Ishikawa (cell line): ENCODE data around the gene SHB.

ENCODE experiments used
- CEBPB ChIP-seq: IDR thresholded peaks from 2 replicates; pipeline ENCODE4 v1.6.1; 2012
- CREB1 ChIP-seq: IDR thresholded peaks from 2 replicates; pipeline ENCODE4 v1.6.1; 2012; ENCODE audit warnings: low read depth
- EGR1 ChIP-seq: IDR thresholded peaks from 2 replicates; pipeline ENCODE4 v1.6.1; 2012
- EP300 ChIP-seq: IDR thresholded peaks from 2 replicates; pipeline ENCODE4 v1.6.1; 2012; ENCODE audit warnings: borderline replicate concordance
- FOXM1 ChIP-seq: IDR thresholded peaks from 2 replicates; pipeline ENCODE4 v1.6.1; 2012; ENCODE audit warnings: low read depth, borderline replicate concordance
- RAD21 ChIP-seq: IDR thresholded peaks from 2 replicates; pipeline ENCODE4 v1.6.1; 2012; ENCODE audit warnings: low read depth
- TAF1 ChIP-seq: IDR thresholded peaks from 2 replicates; pipeline ENCODE4 v1.6.1; 2012; ENCODE audit warnings: low read depth, mild to moderate bottlenecking
- TCF12 ChIP-seq: IDR thresholded peaks from 2 replicates; pipeline ENCODE4 v1.6.1; 2012; ENCODE audit warnings: low read depth
- TEAD4 ChIP-seq: IDR thresholded peaks from 2 replicates; pipeline ENCODE4 v1.6.1; 2012
- YY1 ChIP-seq: IDR thresholded peaks from 2 replicates; pipeline ENCODE4 v1.6.1; 2012; ENCODE audit warnings: low read depth
- ZBTB7A ChIP-seq: IDR thresholded peaks from 2 replicates; pipeline ENCODE4 v1.6.1; 2012; ENCODE audit warnings: low read depth
- TF ChIP-seq, protein P1 (sequence below): IDR thresholded peaks from 2 replicates; pipeline ENCODE4 v1.6.1; 2012; ENCODE audit warnings: low read depth, mild to moderate bottlenecking
- TF ChIP-seq, protein P2 (sequence below): IDR thresholded peaks from 2 replicates; pipeline ENCODE4 v1.6.1; 2012
- TF ChIP-seq, protein P3 (sequence below): IDR thresholded peaks from 2 replicates; pipeline ENCODE4 v1.6.1; 2012

DNA sequence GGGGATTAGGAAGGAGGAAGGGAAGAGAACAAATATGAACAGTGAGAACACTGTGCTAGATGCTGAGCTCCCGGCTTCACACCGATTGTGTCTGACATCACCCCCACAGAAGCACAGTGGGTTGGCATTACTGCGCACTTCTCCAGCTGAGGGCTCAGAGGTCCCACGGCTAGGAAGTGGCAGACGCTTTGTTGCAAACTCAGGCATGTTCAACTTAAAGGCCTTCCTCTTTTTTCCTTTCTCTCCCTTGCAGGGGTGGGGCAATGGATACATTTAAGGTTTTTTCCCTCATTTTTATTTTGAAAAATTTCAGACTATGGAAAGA lies 15.5 kb upstream of the SHB start:
- TF ChIP-seq, protein P1, sequence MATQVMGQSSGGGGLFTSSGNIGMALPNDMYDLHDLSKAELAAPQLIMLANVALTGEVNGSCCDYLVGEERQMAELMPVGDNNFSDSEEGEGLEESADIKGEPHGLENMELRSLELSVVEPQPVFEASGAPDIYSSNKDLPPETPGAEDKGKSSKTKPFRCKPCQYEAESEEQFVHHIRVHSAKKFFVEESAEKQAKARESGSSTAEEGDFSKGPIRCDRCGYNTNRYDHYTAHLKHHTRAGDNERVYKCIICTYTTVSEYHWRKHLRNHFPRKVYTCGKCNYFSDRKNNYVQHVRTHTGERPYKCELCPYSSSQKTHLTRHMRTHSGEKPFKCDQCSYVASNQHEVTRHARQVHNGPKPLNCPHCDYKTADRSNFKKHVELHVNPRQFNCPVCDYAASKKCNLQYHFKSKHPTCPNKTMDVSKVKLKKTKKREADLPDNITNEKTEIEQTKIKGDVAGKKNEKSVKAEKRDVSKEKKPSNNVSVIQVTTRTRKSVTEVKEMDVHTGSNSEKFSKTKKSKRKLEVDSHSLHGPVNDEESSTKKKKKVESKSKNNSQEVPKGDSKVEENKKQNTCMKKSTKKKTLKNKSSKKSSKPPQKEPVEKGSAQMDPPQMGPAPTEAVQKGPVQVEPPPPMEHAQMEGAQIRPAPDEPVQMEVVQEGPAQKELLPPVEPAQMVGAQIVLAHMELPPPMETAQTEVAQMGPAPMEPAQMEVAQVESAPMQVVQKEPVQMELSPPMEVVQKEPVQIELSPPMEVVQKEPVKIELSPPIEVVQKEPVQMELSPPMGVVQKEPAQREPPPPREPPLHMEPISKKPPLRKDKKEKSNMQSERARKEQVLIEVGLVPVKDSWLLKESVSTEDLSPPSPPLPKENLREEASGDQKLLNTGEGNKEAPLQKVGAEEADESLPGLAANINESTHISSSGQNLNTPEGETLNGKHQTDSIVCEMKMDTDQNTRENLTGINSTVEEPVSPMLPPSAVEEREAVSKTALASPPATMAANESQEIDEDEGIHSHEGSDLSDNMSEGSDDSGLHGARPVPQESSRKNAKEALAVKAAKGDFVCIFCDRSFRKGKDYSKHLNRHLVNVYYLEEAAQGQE: no peak
- no peak for TF ChIP-seq EP300
- no peak for TF ChIP-seq RAD21
- no peak for TF ChIP-seq YY1
- TF ChIP-seq, protein P2, sequence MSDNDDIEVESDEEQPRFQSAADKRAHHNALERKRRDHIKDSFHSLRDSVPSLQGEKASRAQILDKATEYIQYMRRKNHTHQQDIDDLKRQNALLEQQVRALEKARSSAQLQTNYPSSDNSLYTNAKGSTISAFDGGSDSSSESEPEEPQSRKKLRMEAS: no peak
- TF ChIP-seq TEAD4: no peak
- TF ChIP-seq TAF1: no peak
- TF ChIP-seq CEBPB: no peak
- TF ChIP-seq, protein P3, sequence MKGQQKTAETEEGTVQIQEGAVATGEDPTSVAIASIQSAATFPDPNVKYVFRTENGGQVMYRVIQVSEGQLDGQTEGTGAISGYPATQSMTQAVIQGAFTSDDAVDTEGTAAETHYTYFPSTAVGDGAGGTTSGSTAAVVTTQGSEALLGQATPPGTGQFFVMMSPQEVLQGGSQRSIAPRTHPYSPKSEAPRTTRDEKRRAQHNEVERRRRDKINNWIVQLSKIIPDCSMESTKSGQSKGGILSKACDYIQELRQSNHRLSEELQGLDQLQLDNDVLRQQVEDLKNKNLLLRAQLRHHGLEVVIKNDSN: no peak
- no peak for TF ChIP-seq ZBTB7A
- TF ChIP-seq TCF12: no peak
- no peak for TF ChIP-seq EGR1
- no peak for TF ChIP-seq CREB1
- TF ChIP-seq FOXM1: no peak
